Cardiac muscle cell (in vitro differentiated cells and primary cell): Measurements from ENCODE around the gene MAN1A1. TPM values are rescaled to one million over a fixed set of nuclear protein-coding genes. Genes with fewer than 3 reads are reported as not detected.

Experiments
- DNase-seq, 2 donors: peaks; one replicate each; pipeline versions ENCODE4 v3.0.0 to v3.0.0-alpha.2; 2010 to 2017; ENCODE audit warnings: low read depth in 1 of 2, low spot score in 1 of 2
- H3K27ac ChIP-seq: fragments of 200-600 bp; sonication (generic); 2 replicates; pipeline ENCODE4 v1.5.1; 2016
- H3K27me3 ChIP-seq: fragments of 200-600 bp; sonication (generic); 2 replicates; pipeline ENCODE4 v1.6.0; 2016; ENCODE audit warnings: control low read depth
- H3K36me3 ChIP-seq: fragments of 200-600 bp; sonication (generic); 2 replicates; pipeline ENCODE4 v1.5.1; 2016; ENCODE audit warnings: control low read depth
- H3K4me1 ChIP-seq: fragments of 200-600 bp; sonication (generic); 2 replicates; pipeline ENCODE4 v1.8.1; 2017; ENCODE audit warnings: low read depth, mild to moderate bottlenecking, mixed run types
- H3K4me3 ChIP-seq: fragments of 200-600 bp; sonication (generic); 2 replicates; pipeline ENCODE4 v1.5.1; 2016; ENCODE audit warnings: mild to moderate bottlenecking
- H3K9me3 ChIP-seq: fragments of 200-600 bp; sonication (generic); 2 replicates; pipeline ENCODE4 v1.5.1; 2017; ENCODE audit warnings: low read depth, mild to moderate bottlenecking, control low read depth
- CTCF ChIP-seq: IDR thresholded peaks from 2 replicates; pipeline ENCODE4 v1.5.1; 2012; ENCODE audit warnings: low read depth, mild to moderate bottlenecking, low read length
- polyA plus RNA-seq: library from polyadenylated mRNA; unstranded; fragments of >200 nt; fragmentation: Nextera tagmentation; extraction: Ambion mirVana; gene quantifications from 2 replicates; pipeline ENCODE4 v1.2.1, GENCODE V29; 2016
- total RNA-seq: library from RNA; depleted of rRNA; stranded (reverse); fragments of >200 nt; gene quantifications from 2 replicates; pipeline ENCODE4 v1.2.3, GENCODE V29; 2016

The MAN1A1 gene
- total and polyA plus RNA-seq, 2 experiments from 2014 or later: 19.2 to 34.8 TPM

DNA sequence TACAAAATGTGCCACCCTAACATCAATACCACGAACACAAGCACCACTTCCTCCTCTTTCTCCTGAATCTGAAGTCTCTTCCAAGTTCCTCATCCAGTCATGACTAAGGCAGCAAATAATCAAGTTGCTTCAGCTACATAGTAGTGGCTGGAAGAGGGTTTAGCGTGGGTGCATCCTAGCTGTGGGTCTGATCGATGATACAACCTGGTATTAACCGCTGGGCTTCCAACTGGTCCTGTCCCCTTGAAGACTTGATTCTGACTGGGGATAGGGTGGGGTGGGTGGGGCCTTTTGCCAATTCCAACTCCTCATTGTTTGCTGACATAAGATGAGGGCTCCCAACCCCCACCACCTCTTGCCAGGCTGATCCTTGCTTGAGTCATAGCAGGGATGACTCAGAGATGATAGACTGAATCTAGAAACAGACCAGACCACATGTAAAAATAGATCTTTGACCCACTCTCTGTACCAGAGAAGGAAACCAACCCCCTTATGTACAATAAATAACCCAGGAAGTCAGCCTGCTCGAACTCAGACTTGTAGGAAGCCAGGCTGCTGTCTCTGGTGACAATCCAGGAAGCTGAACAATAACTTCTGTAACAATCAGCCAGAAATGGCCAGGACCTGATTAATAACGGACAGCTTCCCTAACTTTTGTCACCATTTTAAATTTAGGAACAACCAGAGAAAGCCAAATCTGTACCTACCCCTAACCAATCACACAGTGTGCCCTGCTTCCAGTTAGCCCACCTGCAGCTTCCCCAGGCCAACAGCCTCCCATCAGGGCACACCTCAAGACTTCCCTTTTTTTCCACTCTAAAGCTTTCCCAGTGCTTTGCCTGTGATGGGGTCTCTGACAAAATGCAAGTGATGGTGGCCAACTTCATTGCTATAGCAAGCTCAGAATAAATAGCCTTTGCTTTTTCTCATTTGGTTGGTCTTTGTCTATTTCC lies 202.2 kb downstream of the MAN1A1 start:
- no peaks in the 10 kb centered on the region for H3K27me3 ChIP-seq
- no peaks in the 10 kb centered on the region for H3K9me3 ChIP-seq
- H3K36me3 ChIP-seq: no peaks in the 10 kb centered on the region
- peak in 1 of 2 donors; percentile 96 for DNase-seq
- H3K4me1 ChIP-seq: peaks cover 20% of the 10 kb centered on the region
- TF ChIP-seq CTCF: no peak
- H3K27ac ChIP-seq: no peak overlapping the region
- no peak overlapping the region for H3K4me3 ChIP-seq

DNA sequence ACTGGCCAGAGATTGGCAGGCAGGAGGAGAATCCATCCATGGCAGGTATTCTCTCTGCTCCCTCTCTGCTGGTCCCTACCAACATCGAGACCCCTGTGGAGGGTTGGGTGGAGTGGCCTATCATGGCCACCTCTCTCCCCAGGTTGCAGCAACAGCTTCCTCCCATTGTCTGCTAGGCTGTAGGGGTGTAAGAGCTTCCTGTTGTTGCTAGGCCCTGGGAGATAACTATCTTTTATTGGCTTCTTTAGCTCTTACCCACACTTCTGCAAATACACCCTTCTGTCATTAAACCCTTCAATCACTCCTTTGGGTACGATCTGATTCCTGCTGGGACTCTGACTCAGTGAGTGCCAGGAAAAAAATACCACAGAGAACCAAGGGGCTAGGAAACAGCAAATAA lies 204.4 kb downstream of the MAN1A1 start:
- Histone ChIP-seq H3K9me3 (no peaks in the 10 kb centered on the region), H3K27me3 (no peaks in the 10 kb centered on the region), H3K27ac (no peak overlapping the region), H3K4me3 (no peak overlapping the region), H3K4me1 (peaks cover 34% of the 10 kb centered on the region), H3K36me3 (no peaks in the 10 kb centered on the region)
- DNase-seq: no peak
- no peak for TF ChIP-seq CTCF

- Histone ChIP-seq H3K4me3 (no peak overlapping the region), H3K27ac (no peak overlapping the region), H3K27me3 (no peaks in the 10 kb centered on the region), H3K4me1 (peaks cover 47% of the 10 kb centered on the region), H3K9me3 (no peaks in the 10 kb centered on the region), H3K36me3 (no peaks in the 10 kb centered on the region)
- TF ChIP-seq CTCF: no peak
- no peak for DNase-seq
Observed at GRCh38 chr6:119142637-119143036, 206.9 kb downstream of the MAN1A1 start.

- Histone ChIP-seq H3K9me3 (no peaks in the 10 kb centered on the region), H3K4me3 (no peak overlapping the region), H3K27ac (no peak overlapping the region), H3K36me3 (no peaks in the 10 kb centered on the region), H3K4me1 (peaks cover 47% of the 10 kb centered on the region), H3K27me3 (no peaks in the 10 kb centered on the region)
- DNase-seq: no peak
- TF ChIP-seq CTCF: no peak
Observed at GRCh38 chr6:119142041-119142440, 207.5 kb downstream of the MAN1A1 start.

DNA sequence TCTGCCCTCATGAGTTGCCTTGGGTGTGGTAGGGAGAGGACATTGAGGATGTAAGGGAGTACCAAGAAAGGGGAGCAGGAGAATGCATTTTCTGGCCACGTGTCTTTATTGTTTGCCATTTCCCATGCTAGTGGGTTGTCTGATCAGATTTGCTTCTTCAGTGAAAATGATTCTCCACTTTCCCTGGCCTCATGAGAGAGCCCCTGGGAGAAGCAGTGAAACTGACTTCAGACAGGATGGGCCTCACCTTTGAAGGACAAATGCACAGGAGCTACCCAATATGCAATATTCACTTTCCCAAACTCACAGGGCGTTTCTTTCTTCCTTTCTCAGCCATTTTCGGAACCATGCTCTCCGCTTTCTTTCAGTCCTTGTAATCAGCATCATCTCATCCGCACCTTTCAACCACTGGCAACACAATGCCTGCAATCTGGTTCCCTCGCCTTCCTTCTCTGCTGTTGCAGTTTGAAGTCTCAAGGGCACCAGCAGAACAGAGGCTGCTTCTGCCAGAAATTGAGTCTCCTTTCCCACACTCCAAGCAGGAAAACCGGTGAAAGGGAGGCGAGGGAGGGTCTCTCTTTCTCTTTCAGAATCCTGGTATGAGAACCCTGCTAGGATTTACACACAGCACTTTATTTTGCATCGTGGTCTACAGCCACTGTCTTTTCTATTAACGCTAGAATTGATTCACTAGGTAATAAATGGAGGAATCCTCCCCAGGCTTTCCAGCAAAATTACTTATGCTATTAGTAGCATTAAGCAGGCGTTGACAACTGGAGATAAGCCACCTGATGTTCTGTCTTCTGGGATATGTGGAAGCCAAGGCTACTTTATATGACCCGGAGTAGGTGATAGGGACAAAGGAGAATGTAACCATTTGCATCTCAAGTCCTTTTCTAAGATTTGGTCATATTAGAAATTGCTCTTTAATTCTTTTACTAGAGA lies 209.1 kb downstream of the MAN1A1 start:
- H3K9me3 ChIP-seq: no peaks in the 10 kb centered on the region
- peak overlapping the region; percentile 85 for H3K27ac ChIP-seq
- peaks cover 47% of the 10 kb centered on the region for H3K4me1 ChIP-seq
- TF ChIP-seq CTCF: no peak
- peak in 1 of 2 donors; percentile 67 for DNase-seq
- H3K36me3 ChIP-seq: no peaks in the 10 kb centered on the region
- H3K4me3 ChIP-seq: no peak overlapping the region
- no peaks in the 10 kb centered on the region for H3K27me3 ChIP-seq
